T-helper 2 cell treated with Interferon-gamma antibody and Interleukin-4, amounts not matched to agents 5 μg/mL and 100 μg/mL, for 36 hours (primary cell): ENCODE data around the gene ZC3H4.
"Not testable (repeated sequence)": the region's sequence is repeated elsewhere in the genome, so short reads cannot be mapped to it uniquely, and the experiment has no call there.

Experiments
- DNase-seq: peaks from one replicate; pipeline ENCODE4 v3.0.0; 2021; ENCODE audit warnings: low spot score
- H3K27ac Mint-ChIP-seq: one replicate; pipeline ENCODE4 v1.8.0; 2021; ENCODE audit warnings: mild to moderate bottlenecking, mixed read lengths
- H3K27me3 Mint-ChIP-seq: one replicate; pipeline ENCODE4 v1.8.0; 2021; ENCODE audit warnings: low read depth, mixed read lengths
- H3K36me3 Mint-ChIP-seq: one replicate; pipeline ENCODE4 v1.8.0; 2021; ENCODE audit warnings: low read depth, mixed read lengths
- H3K4me1 Mint-ChIP-seq: one replicate; pipeline ENCODE4 v1.8.0; 2021; ENCODE audit warnings: low read depth, mixed read lengths
- H3K4me3 Mint-ChIP-seq: one replicate; pipeline ENCODE4 v1.8.0; 2022; ENCODE audit warnings: mild to moderate bottlenecking, moderate library complexity, mixed read lengths
- H3K9me3 Mint-ChIP-seq: one replicate; pipeline ENCODE4 v1.8.0; 2021; ENCODE audit warnings: mixed read lengths

Gene ZC3H4

DNA sequence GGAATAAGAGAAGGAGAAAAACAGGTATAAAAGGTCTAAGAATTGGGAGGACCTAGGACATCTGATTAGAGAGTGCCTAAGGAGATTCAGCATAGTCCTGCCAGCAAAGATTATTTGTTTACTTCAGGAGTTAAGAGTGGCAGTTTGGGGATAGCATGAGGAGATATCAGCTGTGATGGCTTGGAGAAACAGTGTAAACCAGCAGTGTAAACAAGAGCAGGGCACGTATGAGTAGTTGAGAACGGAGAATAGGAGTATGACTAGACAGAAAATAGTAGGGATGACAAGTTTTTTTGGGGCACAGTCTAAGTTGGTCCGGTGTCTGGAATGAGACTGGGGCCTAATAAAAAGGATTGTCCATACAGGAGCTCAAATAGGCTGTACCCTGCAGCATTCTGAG is 63.0 kb downstream of the ZC3H4 start:
- H3K4me1 Mint-ChIP-seq = peaks cover 16% of the 10 kb centered on the region
- not testable (repeated sequence) for DNase-seq, H3K27me3 Mint-ChIP-seq, H3K27ac Mint-ChIP-seq, H3K4me3 Mint-ChIP-seq, H3K9me3 Mint-ChIP-seq, H3K36me3 Mint-ChIP-seq

DNA sequence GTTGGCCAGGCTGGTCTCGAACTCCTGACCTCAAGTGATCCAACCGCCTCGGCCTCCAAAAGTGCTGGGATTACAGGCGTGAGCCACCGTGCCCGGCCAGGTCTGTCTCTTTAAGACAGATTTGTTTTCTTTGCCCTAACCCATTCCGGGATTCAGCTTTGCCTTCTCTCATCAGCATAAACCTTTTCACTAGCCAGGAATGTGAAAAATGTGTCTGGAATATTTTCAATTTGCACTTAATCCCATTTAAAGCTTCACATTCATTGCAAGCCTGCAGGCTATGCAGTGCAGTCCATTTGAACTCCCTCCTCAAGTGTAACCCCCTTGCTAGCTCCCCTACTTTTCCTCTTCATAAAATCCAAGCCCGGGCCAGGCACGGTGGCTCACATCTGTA is 64.3 kb downstream of the ZC3H4 start:
- Mint-ChIP-seq H3K27ac (peak overlapping the region; percentile 96), H3K4me1 (peaks cover 16% of the 10 kb centered on the region), H3K4me3 (peak overlapping the region; percentile 92), H3K36me3 (peaks cover 2% of the 10 kb centered on the region), H3K9me3 (no peaks in the 10 kb centered on the region), H3K27me3 (peaks cover 2% of the 10 kb centered on the region)
- no peak for DNase-seq

DNA sequence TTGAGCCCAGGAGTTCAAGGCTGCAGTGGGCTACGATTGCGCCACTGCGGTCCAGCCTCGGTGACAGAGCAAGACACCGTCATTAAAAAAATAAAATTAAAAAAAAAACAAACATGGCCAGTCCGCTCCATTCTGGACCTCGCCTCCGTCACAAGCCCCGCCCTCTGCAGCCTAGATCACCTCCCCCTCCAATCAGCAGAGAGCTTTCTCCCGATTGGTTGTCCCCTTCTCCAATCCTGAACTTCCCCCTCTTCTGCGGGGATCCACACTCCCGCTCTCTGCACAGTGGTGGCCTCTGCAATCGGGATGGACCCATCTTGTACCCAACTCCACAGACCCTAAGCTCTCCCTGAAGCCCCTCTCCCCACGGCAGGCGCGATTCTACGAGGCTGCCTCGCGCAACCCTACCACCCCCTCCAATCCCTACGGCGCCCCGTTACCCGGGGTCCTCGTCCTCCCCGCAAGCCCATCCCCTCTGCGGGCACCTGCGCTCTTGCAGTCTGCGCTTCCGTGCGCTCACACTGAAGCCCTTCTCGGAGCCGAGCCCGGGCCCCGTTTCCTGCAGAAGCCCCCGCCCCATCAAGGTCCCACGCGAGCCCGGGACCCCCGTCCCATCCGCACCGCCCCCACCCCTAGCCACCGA is 65.7 kb downstream of the ZC3H4 start:
- Mint-ChIP-seq H3K36me3 (peaks cover 2% of the 10 kb centered on the region), H3K27ac (peak overlapping the region; percentile 95), H3K4me3 (peak overlapping the region; percentile 95), H3K27me3 (no peaks in the 10 kb centered on the region), H3K4me1 (peaks cover 16% of the 10 kb centered on the region), H3K9me3 (no peaks in the 10 kb centered on the region)
- DNase-seq = peak; percentile 80

DNA sequence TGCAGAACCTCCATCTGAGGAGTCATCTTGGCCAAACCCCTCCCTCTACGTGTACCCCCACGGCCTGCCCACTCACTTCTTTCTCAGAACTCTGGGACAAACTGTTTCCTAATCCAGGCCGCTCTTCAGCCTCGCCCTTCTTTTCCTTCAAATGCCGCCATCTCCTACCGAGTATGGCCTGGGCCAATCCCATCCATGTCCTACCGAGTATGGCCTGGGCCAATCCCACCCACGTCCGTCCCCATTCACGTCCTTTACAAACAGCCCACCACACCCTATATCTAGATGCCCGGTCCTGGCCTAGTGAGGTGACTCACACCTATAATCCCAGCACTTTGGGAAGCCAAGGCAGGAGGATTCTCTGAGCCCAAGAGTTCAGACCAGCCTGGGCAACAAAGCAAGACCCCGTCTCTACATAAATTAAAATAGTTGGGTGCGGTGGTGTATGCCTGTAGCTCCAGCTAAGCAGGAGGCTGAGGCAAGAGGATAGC is 66.3 kb downstream of the ZC3H4 start:
- Mint-ChIP-seq H3K9me3 (no peaks in the 10 kb centered on the region), H3K27ac (peak overlapping the region; percentile 95), H3K4me1 (peaks cover 16% of the 10 kb centered on the region), H3K36me3 (peaks cover 2% of the 10 kb centered on the region), H3K4me3 (peak overlapping the region; percentile 95), H3K27me3 (no peaks in the 10 kb centered on the region)
- no peak for DNase-seq

DNA sequence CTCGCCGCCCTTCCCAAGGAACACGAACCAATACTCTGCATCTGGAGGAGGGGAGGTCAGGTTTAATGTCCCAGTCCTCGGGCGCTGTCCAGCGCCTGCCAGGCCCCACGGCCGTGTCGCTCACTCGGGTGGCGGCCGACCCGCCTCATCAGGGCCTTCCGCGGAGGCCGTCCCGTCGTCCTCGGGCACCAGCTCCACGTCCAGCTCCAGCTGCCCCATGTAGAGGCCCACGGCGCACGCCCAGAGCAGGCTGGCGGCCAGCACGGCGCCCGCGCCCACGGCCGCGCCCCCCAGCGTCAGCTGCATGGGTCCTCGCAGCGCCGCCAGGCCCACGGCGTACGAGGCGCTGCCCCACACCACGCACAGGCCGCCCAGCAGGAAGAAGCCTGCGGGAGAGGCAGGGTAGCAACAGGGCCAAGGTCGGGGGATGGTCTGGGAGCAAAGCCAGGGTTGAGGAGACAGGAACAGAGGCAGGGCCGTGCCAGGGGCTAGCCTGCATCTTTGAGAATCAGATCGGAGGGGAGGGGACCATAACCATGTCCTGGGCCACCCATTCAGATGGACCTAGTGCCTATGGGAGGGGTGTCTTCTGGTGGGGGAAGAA is 67.6 kb downstream of the ZC3H4 start:
- no peak overlapping the region for H3K4me3 Mint-ChIP-seq
- no peak for DNase-seq
- peaks cover 2% of the 10 kb centered on the region for H3K36me3 Mint-ChIP-seq
- no peaks in the 10 kb centered on the region for H3K27me3 Mint-ChIP-seq
- no peaks in the 10 kb centered on the region for H3K9me3 Mint-ChIP-seq
- peaks cover 16% of the 10 kb centered on the region for H3K4me1 Mint-ChIP-seq
- H3K27ac Mint-ChIP-seq = no peak overlapping the region

DNA sequence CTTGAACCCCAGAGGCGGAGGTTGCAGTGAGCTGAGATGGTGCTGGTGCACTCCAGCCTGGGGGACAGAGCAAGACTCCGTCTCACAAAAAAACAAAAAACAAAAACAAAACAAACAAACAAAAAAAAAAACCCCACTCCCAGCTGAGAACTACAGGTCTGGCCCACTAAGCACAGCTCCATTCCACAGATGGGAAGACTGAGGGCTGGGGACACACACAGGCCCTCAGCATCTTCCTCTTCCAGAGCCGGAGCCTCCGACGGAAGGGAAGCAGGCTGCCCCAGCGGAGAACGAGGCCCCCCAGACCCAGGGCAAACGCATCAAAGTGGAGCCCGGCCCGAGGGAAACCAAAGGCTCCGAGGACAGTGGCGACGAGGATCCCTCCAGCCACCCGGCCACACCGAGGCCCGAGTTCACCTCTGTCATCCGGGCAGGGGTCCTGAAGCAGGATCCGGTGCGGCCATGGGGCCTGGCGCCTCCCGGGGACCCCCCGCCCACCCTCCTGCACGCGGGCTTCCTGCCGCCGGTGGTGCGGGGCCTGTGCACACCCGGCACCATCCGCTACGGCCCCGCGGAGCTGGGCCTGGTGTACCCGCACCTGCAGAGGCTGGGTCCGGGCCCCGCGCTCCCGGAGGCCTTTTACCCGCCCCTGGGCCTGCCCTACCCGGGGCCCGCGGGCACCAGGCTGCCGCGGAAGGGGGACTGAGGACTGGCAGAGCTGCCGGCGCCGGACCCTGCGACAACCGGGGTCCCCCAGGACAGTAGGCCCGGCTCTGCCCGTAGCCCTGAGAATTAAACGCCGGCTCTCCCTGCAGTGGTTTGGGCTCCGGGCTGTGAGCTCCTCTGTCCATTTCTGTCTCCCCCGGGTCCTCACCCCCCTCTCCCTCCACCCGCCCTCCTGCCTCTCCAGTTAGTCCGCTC is 68.4 kb downstream of the ZC3H4 start:
- Mint-ChIP-seq H3K4me1 (peaks cover 16% of the 10 kb centered on the region), H3K27ac (no peak overlapping the region), H3K27me3 (no peaks in the 10 kb centered on the region), H3K9me3 (no peaks in the 10 kb centered on the region), H3K36me3 (peaks cover 2% of the 10 kb centered on the region), H3K4me3 (no peak overlapping the region)
- no peak for DNase-seq

DNA sequence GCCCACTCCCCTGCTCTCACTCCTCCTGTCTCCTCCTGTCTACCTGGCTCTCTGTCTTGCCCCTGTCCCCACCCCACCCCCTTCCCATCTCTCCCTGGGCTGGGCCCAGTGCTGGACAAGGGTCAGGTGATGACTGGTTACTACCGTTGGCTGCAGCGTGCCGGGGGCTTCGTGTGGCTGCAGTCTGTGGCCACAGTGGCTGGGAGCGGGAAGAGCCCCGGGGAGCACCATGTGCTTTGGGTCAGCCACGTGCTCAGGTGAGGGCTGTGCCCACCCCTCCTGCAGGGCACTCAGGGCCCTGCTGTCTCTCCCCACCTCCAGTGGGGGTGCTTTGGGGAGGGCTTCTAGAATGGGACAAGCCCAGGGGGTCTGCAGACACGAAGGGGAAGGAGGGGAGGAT is 72.7 kb downstream of the ZC3H4 start:
- no peak overlapping the region for H3K4me3 Mint-ChIP-seq
- DNase-seq = no peak
- H3K4me1 Mint-ChIP-seq = peaks cover 3% of the 10 kb centered on the region
- no peak overlapping the region for H3K27ac Mint-ChIP-seq
- H3K36me3 Mint-ChIP-seq = no peaks in the 10 kb centered on the region
- no peaks in the 10 kb centered on the region for H3K9me3 Mint-ChIP-seq
- no peaks in the 10 kb centered on the region for H3K27me3 Mint-ChIP-seq

DNA sequence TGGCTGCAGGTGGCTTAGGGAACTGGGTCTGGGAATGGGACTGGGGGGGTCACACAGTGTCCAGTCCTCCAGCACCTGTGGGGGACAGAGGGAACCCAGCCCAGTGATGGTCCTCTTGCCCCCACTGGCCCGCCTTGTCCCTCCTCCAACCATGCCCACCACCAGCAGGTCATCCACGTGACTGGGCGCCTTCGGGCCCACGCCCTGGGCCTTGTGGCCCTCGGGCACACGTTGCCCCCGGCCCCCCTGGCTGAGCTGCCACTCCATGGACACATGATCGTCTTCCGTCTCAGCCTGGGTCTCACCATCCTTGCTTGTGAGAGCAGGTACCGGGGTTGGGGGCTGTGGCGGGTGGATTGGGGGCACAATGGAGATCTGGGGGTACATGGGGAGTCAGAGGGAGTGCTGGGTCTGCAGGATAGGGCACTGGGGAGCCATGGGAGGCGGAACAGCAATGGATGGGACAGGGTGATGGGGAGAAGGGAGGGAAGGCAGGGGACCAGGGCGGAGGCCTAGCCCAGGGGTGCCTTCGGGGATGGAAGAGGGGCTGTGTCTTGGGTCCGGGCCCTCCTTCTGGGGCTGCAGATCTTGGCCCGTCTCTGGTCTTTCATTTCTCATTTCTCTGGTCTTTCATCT is 74.2 kb downstream of the ZC3H4 start:
- H3K27ac Mint-ChIP-seq = no peak overlapping the region
- H3K27me3 Mint-ChIP-seq = peaks cover 9% of the 10 kb centered on the region
- peaks cover 13% of the 10 kb centered on the region for H3K4me1 Mint-ChIP-seq
- no peak overlapping the region for H3K4me3 Mint-ChIP-seq
- DNase-seq = no peak
- H3K36me3 Mint-ChIP-seq = no peaks in the 10 kb centered on the region
- H3K9me3 Mint-ChIP-seq = no peaks in the 10 kb centered on the region

DNA sequence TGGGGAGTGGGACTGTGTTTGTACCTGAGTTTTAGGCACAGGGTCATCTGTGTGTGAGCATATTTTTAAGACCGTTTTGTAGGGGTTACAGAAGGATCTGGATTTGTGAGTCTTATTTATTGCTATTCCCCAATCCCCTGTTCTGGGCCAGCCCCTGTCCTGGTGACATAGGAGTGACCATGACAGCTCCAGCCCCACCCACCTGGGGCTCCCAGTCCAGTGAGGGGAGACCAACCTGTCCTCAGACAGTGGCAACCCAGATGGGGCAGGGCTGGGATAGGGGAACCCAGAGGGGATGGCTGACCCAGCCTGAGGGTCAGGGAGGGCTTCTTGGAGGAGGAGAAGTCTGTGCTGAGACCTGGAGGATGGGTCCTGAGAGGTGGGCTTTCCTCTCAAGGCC is 75.8 kb downstream of the ZC3H4 start:
- no peaks in the 10 kb centered on the region for H3K36me3 Mint-ChIP-seq
- H3K4me1 Mint-ChIP-seq = peaks cover 13% of the 10 kb centered on the region
- H3K4me3 Mint-ChIP-seq = peak overlapping the region; percentile 34
- H3K27me3 Mint-ChIP-seq = peaks cover 12% of the 10 kb centered on the region
- no peak for DNase-seq
- no peak overlapping the region for H3K27ac Mint-ChIP-seq
- no peaks in the 10 kb centered on the region for H3K9me3 Mint-ChIP-seq

DNA sequence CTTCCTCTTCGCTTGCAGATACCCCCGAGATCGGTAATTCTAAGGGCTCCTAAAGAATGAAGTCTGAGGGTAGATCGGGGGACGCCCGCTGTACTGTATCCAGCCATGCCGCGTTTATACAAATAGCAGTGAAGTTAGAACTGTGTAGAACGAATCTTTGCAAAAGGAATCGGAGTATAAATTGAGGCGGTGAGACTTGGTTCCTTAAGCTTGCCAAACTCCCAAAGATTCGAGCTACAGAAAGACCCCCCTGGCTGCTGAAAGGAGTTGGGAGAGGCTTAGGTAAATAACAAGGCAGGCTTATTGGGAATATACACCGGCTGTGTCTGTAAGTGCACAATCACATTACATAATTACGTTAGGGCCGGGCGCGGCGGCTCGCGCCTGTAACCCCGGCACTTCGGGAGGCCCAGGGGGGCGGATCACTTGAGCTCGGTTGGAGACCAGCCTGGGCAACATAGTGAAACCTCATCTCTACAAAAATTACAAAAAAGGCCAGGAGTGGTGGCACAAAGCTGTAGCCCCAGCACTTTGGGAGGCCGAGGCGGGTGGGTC is 77.4 kb downstream of the ZC3H4 start:
- Mint-ChIP-seq H3K4me3 (peak overlapping the region; percentile 87), H3K27me3 (peaks cover 21% of the 10 kb centered on the region), H3K9me3 (no peaks in the 10 kb centered on the region), H3K27ac (peak overlapping the region; percentile 77), H3K36me3 (no peaks in the 10 kb centered on the region), H3K4me1 (peaks cover 13% of the 10 kb centered on the region)
- no peak for DNase-seq

DNA sequence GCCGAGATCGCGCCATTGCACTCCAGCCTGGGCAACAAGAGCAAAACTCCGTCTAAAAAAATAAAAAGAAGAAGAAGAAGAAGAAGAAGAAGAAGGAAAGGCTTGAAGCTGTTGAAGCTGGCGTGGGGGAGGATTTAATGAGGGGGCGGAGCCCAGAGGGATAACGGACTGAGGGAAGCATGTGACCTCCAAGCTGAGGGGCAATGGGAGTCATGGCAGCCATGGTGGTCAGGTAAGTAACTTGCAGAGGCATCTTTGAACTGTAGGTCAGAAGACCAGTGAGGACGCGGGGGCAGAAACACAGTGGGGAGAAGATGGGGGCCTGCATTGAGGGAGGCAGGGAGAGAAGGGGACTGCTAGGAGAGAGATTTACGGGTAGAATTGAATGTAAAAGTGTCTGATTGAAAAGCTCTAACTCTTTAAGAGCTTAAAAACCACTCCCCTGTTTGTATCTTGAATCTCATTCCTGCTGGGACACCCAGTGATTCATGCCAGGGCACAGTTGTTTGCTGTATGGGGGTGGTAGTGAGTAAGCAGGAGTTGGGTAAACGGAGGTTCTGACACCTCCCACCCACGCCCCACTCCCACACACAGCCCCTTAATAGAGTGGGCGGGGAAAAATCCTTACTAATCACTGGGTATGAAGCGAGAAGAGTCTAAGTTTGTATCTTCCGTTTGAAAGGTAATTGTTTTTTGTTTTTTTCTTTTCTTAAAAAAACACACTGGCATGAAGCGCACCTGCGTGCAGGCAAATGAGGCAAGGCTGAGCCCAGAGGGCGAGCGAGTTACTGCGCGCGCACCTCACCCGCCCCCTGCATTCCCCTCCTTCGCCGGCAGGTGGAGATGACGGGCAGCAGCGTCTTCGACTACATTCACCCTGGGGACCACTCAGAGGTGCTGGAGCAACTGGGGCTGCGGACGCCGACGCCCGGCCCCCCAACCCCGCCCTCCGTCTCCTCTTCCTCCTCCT is 78.2 kb downstream of the ZC3H4 start:
- H3K27me3 Mint-ChIP-seq = peaks cover 26% of the 10 kb centered on the region
- peak; percentile 94 for DNase-seq
- no peaks in the 10 kb centered on the region for H3K36me3 Mint-ChIP-seq
- peak overlapping the region; percentile 87 for H3K4me3 Mint-ChIP-seq
- H3K27ac Mint-ChIP-seq = peak overlapping the region; percentile 77
- H3K9me3 Mint-ChIP-seq = no peaks in the 10 kb centered on the region
- peaks cover 15% of the 10 kb centered on the region for H3K4me1 Mint-ChIP-seq

DNA sequence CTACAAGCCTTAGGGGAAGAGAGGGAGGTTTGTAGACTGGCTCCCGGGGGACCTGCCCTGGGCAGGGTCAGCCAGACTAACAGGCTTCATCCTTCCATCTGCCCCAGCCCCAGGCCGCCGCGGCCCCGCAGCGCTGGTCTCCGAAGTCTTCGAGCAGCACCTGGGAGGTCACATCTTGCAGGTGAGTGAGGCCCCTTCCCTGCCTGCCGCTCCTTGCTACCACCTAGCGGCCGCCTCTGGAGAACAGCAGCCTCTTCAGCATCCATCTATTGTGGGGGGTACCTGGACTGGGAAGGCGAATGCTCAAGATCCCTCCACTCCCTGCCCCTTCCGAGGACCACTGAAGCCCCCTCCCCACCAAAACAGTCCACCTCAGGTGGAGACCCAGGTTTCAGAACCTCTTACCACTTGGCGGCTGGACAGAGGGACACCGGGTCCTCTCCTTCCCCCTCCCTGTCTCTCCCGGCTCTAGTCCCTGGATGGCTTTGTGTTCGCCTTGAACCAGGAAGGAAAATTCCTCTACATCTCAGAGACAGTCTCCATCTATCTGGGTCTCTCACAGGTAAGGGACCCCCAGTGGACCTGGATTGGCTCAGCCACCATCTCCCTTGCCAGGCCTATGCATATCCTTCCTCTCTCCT is 81.3 kb downstream of the ZC3H4 start:
- Mint-ChIP-seq H3K4me1 (peaks cover 13% of the 10 kb centered on the region), H3K4me3 (no peak overlapping the region), H3K27ac (no peak overlapping the region), H3K9me3 (no peaks in the 10 kb centered on the region), H3K27me3 (peaks cover 50% of the 10 kb centered on the region), H3K36me3 (no peaks in the 10 kb centered on the region)
- DNase-seq = peak; percentile 39
